Endothelial cell of umbilical vein (primary cell): ENCODE results near the gene TTC36. TPM values are rescaled to one million over a fixed set of nuclear protein-coding genes. Genes with fewer than 3 reads are reported as not detected.

Experiments
- BruUV-seq: library from RNA; stranded (reverse); fragments of 400-500 nt; replicated peaks from 2 replicates; lab custom pipeline; 2021; lab: Mats Ljungman, UMichigan
- CTCF ChIA-PET: fragments of 300-600, 350-600 bp; sonication (Branson Sonifier 250); formaldehyde crosslinking; loops from one replicate; lab custom pipeline; 2021; ENCODE audit warnings: antibody characterized with exemption, inconsistent platforms; lab: Charles Lee
- POLR2A ChIA-PET: fragments of 300-600, 350-600 bp; sonication (Branson Sonifier 250); formaldehyde crosslinking; loops from one replicate; lab custom pipeline; 2021; ENCODE audit warnings: antibody characterized with exemption, inconsistent platforms; lab: Charles Lee
- DNase-seq: peaks from one replicate; pipeline ENCODE4 v3.0.0-alpha.2; 2011; ENCODE audit warnings: low read depth, low spot score
- FAIRE-seq: peaks from 2 replicates; lab custom pipeline; 2011; peaks lifted over from hg19 to GRCh38; lab: Jason Lieb, UNC
- H2AFZ ChIP-seq: 2 replicates; pipeline ENCODE4 v1.6.0; 2012; ENCODE audit warnings: low read depth, low read length, control low read depth, inconsistent platforms
- H3K27ac ChIP-seq: 2 replicates; pipeline ENCODE4 v1.5.1; 2011; ENCODE audit warnings: low read depth, mild to moderate bottlenecking, control low read depth, low read length, moderate library complexity; ENCODE audit not compliant: insufficient read depth
- H3K27me3 ChIP-seq, 2 experiments: 2 replicates each; pipeline versions ENCODE4 v1.6.0 to v1.6.1; 2011; ENCODE audit warnings: low read length in 2 of 2, mixed read lengths in 1 of 2; ENCODE audit not compliant: control insufficient read depth in 2 of 2, insufficient read depth in 2 of 2
- H3K36me3 ChIP-seq, 2 experiments: 2 replicates in 1 of 2; 3 replicates in 1 of 2; pipeline ENCODE4 v1.5.1; 2011; ENCODE audit warnings: low read length in 2 of 2, mild to moderate bottlenecking in 1 of 2, moderate library complexity in 1 of 2; ENCODE audit not compliant: control insufficient read depth in 2 of 2, insufficient read depth in 2 of 2; ENCODE audit errors: extremely low read depth in 1 of 2
- H3K4me1 ChIP-seq: 3 replicates; pipeline ENCODE4 v1.5.1; 2011; ENCODE audit warnings: mild to moderate bottlenecking, low read length; ENCODE audit not compliant: control insufficient read depth, insufficient read depth; ENCODE audit errors: extremely low read depth
- H3K4me2 ChIP-seq: 2 replicates; pipeline ENCODE4 v1.6.1; 2011; ENCODE audit warnings: low read length, control low read depth, mixed read lengths; ENCODE audit not compliant: insufficient read depth
- H3K4me3 ChIP-seq, 3 experiments: fragments of 200-600 bp in 1 of 3; sonication (generic), shearing (Covaris generic) in 1 of 3; replicated peaks in 1 of 3; 2 replicates each; pipeline ENCODE4 v1.5.1; 2011 to 2016; ENCODE audit warnings: control low read depth in 3 of 3, low read length in 3 of 3, mild to moderate bottlenecking in 2 of 3, inconsistent platforms in 1 of 3, low read depth in 1 of 3, moderate library complexity in 1 of 3; ENCODE audit not compliant: insufficient read depth in 1 of 3
- H3K79me2 ChIP-seq: 2 replicates; pipeline ENCODE4 v1.6.0; 2012; ENCODE audit warnings: low read length, inconsistent platforms; ENCODE audit not compliant: control insufficient read depth, insufficient read depth
- H3K9ac ChIP-seq: replicated peaks from 2 replicates; pipeline ENCODE3; 2011; ENCODE audit warnings: low read length, control low read depth; ENCODE audit not compliant: insufficient read depth; ENCODE audit errors: extremely low read depth
- H3K9me1 ChIP-seq: replicated peaks from 3 replicates; pipeline ENCODE4 v1.6.0; 2011; ENCODE audit warnings: mild to moderate bottlenecking, low read length; ENCODE audit not compliant: control insufficient read depth, insufficient read depth; ENCODE audit errors: extremely low read depth
- H3K9me3 ChIP-seq: replicated peaks from 2 replicates; pipeline ENCODE4 v1.5.1; 2012; ENCODE audit warnings: low read length, inconsistent platforms; ENCODE audit not compliant: control insufficient read depth, insufficient read depth
- H4K20me1 ChIP-seq: replicated peaks from 2 replicates; pipeline ENCODE3; 2011; ENCODE audit warnings: mild to moderate bottlenecking, low read length; ENCODE audit not compliant: control insufficient read depth, insufficient read depth; ENCODE audit errors: extremely low read depth
- CTCF ChIP-seq, 2 donors: IDR thresholded peaks; 1 replicate in 1 of 2; 2 replicates in 1 of 2; pipeline ENCODE4 v1.5.1; 2011; ENCODE audit warnings: low read length in 2 of 2, mild to moderate bottlenecking in 2 of 2, moderate library complexity in 2 of 2, control low read depth in 1 of 2, inconsistent platforms in 1 of 2, low read depth in 1 of 2; ENCODE audit not compliant: insufficient read depth in 1 of 2; ENCODE audit errors: extremely low read depth in 1 of 2
- EZH2 ChIP-seq: IDR thresholded peaks from 2 replicates; pipeline ENCODE4 v1.6.1; 2012; ENCODE audit warnings: borderline replicate concordance, low read depth, mild to moderate bottlenecking, moderate library complexity, low read length, inconsistent platforms; ENCODE audit not compliant: severe bottlenecking
- FOS ChIP-seq: IDR thresholded peaks from 2 replicates; pipeline ENCODE4 v1.6.1; 2011; ENCODE audit warnings: mild to moderate bottlenecking, low read length, moderate library complexity, borderline replicate concordance; ENCODE audit not compliant: insufficient read depth
- GATA2 ChIP-seq: IDR thresholded peaks from 2 replicates; pipeline ENCODE4 v1.7.0; 2011; ENCODE audit warnings: low read depth, mild to moderate bottlenecking, moderate library complexity, mixed read lengths, low read length; ENCODE audit not compliant: insufficient read length, insufficient read depth
- JUN ChIP-seq: IDR thresholded peaks from 2 replicates; pipeline ENCODE4 v1.6.1; 2011; ENCODE audit warnings: borderline replicate concordance, low read depth; ENCODE audit not compliant: insufficient read length, insufficient read depth
- MAX ChIP-seq: IDR thresholded peaks from 2 replicates; pipeline ENCODE4 v1.6.1; 2011; ENCODE audit not compliant: insufficient read depth, insufficient read length
- MYC ChIP-seq: IDR thresholded peaks from one replicate; pipeline ENCODE4 v1.6.1; 2011; ENCODE audit warnings: mild to moderate bottlenecking, low read depth, low read length
- POLR2A ChIP-seq: IDR thresholded peaks from 2 replicates; pipeline ENCODE4 v1.6.1; 2012; ENCODE audit warnings: low read depth, mild to moderate bottlenecking, control low read depth, low read length
- POLR2AphosphoS5 ChIP-seq: IDR thresholded peaks from 2 replicates; pipeline ENCODE4 v1.6.1; 2012; ENCODE audit warnings: low read depth, mild to moderate bottlenecking, control low read depth, low read length, moderate library complexity; ENCODE audit not compliant: insufficient read depth
- dilution Hi-C: fragments of 300-500 bp; cut with MboI; formaldehyde crosslinking; loops from one replicate; pipeline ENCODE4 v1.15.0; 2019; ENCODE audit warnings: low sequenced_read_pairs; ENCODE audit not compliant: extremely low pct_ligation_motif_present
- intact Hi-C: fragments of 100-400 bp; cut with micrococcal nuclease; formaldehyde crosslinking; loops from one replicate; pipeline ENCODE4 v1.10.0; 2022
- polyA plus RNA-seq, 4 experiments: library from polyadenylated mRNA; depleted of rRNA in 3 of 4; stranded (reverse) in 3 of 4; unstranded in 1 of 4; fragments of >200 nt; gene quantifications; 2 replicates each; pipeline versions ENCODE4 v1.2.1 to v1.2.3, GENCODE V29; 2011 to 2012; ENCODE audit warnings: missing spikeins in 1 of 4
- total RNA-seq: library from RNA; stranded (reverse); gene quantifications from 2 replicates; pipeline ENCODE4 v1.2.3, GENCODE V29; 2021

TTC36 gene
- total and polyA plus RNA-seq, 2 donors (not counting 3 experiments of a cell fraction or from before 2014, with no cell fraction given), result 0.60 TPM; not detected in 1

DNA sequence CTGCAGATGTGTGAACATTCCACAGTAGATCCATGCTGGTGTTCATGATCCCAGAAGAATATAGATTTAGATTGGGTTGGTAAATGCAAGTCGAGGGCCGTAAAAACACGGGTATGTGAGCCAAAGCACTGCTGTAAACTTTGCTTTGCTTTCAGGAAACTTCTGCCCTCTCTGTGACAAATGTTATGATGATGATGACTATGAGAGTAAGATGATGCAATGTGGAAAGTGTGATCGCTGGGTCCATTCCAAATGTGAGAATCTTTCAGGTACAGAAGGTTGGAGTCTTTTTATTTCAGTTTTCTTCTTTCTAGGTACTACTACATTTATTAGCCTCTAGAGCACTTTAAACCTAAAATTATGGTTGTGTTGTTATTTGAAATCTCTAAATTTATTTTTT lies 36.2 kb upstream of the TTC36 start:
- ChIA-PET POLR2A (no interaction called here), CTCF (no interaction called here)
- BruUV-seq, result no TSS peak
- Histone ChIP-seq H2AFZ (no peak overlapping the region), H3K27me3 (no peaks in the 10 kb centered on the region), H3K9me1 (no peaks in the 10 kb centered on the region), H3K9ac (no peak overlapping the region), H3K4me1 (no peaks in the 10 kb centered on the region), H3K9me3 (no peaks in the 10 kb centered on the region), H3K4me3 (no peak overlapping the region), H3K79me2 (no peaks in the 10 kb centered on the region), H3K27ac (no peak overlapping the region), H3K4me2 (no peak overlapping the region), H4K20me1 (no peaks in the 10 kb centered on the region), H3K36me3 (peaks cover 28 to 38% of the 10 kb centered on the region in 2 experiments)
- FAIRE-seq (no peak), DNase-seq (no peak)
- TF ChIP-seq POLR2A (no peak), POLR2AphosphoS5 (no peak), MAX (no peak), CTCF (IDR thresholded peaks at IDR 0.05; ENCODE audit: extremely low read depth in 1 of 2, insufficient read depth in 1 of 2, low read depth in 1 of 2, low read length in 2 of 2) (no peak), JUN (no peak), FOS (no peak), MYC (no peak), EZH2 (no peak), GATA2 (no peak)
- intact Hi-C loops, result no loop called here
- dilution Hi-C loops, result loop anchor here (25.0 kb wide), 1 partner anchor 104 kb away; no protein-coding TSS in a partner anchor
